Keratinocyte (primary cell): ENCODE measurements around the gene TMEM204.

Experiments used
- EZH2 ChIP-seq: IDR thresholded peaks from one replicate; pipeline ENCODE4 v1.6.1; 2012; ENCODE audit warnings: inconsistent platforms, mild to moderate bottlenecking, low read length, moderate library complexity
- TF ChIP-seq, protein P1 (sequence below), 3 experiments: IDR thresholded peaks in 1 of 3; conservative IDR thresholded peaks in 1 of 3; optimal IDR thresholded peaks in 1 of 3; 2 replicates in 2 of 3; 3 replicates in 1 of 3; pipeline versions ENCODE3 to v1.5.1; 2011; ENCODE audit warnings: low read length in 3 of 3, mild to moderate bottlenecking in 3 of 3, moderate library complexity in 2 of 3, control low read depth in 1 of 3, inconsistent platforms in 1 of 3; ENCODE audit not compliant: insufficient read depth in 2 of 3; ENCODE audit errors: extremely low read depth in 1 of 3

DNA sequence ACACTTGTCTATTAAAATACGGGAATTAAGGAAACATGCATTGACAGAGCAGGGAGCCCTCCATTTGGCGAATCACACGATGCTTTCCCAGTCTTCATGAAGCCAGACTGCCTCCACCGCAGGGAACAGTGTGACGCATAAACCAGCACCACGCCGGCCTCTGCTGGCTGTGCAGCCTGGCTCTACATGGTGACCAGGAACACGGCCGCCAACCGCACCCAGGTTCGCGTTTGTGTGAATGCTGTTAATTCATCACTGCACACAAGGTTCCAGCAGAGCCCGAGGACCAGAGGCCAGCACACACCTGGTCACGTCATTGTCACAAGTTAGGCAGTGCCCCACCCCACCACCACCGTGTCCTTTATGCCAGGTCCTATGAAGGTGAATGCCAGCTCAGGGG, 26.7 kb downstream of the TMEM204 start:
- TF ChIP-seq, protein P1, sequence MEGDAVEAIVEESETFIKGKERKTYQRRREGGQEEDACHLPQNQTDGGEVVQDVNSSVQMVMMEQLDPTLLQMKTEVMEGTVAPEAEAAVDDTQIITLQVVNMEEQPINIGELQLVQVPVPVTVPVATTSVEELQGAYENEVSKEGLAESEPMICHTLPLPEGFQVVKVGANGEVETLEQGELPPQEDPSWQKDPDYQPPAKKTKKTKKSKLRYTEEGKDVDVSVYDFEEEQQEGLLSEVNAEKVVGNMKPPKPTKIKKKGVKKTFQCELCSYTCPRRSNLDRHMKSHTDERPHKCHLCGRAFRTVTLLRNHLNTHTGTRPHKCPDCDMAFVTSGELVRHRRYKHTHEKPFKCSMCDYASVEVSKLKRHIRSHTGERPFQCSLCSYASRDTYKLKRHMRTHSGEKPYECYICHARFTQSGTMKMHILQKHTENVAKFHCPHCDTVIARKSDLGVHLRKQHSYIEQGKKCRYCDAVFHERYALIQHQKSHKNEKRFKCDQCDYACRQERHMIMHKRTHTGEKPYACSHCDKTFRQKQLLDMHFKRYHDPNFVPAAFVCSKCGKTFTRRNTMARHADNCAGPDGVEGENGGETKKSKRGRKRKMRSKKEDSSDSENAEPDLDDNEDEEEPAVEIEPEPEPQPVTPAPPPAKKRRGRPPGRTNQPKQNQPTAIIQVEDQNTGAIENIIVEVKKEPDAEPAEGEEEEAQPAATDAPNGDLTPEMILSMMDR (optimal IDR thresholded peaks at IDR 0.05 in 1 of 3, IDR thresholded peaks at IDR 0.05 in 1 of 3, conservative IDR thresholded peaks at IDR 0.05 in 1 of 3; ENCODE audit: extremely low read depth in 1 of 3, insufficient read depth in 2 of 3, low read length in 3 of 3), result no peak
- TF ChIP-seq EZH2, result no peak
